ENCODE measurements around the gene SFXN1. TPM values are rescaled to one million over a fixed set of nuclear protein-coding genes. Genes with fewer than 3 reads are reported as not detected.
"Not testable (repeated sequence)": the region's sequence is repeated elsewhere in the genome, so short reads cannot be mapped to it uniquely, and the experiment has no call there.

Gene SFXN1
- total RNA-seq, 4 donors from 2014 or later = 13.5 to 37.4 (median 25.6) TPM

GRCh38 chr5:175494264-175495183 is 16.2 kb downstream of the SFXN1 start:
- Histone ChIP-seq H3K27me3 (no peaks in the 10 kb centered on the region), H3K9me3 (no peaks in the 10 kb centered on the region), H3K4me1 (no peaks in the 10 kb centered on the region), H3K4me3 (no peak overlapping the region), H3K27ac (no peak overlapping the region), H3K36me3 (peaks cover 25% of the 10 kb centered on the region)
- 58% methylated on average over 17 of the region's 17 CpGs for WGBS
- no peak for DNase-seq (ENCODE audit: low spot score in 2 of 2)
- TF ChIP-seq POLR2AphosphoS5 (IDR thresholded peaks at IDR 0.05) (no peak), CTCF (IDR thresholded peaks at IDR 0.05) (no peak), EP300 (IDR thresholded peaks at IDR 0.05) (no peak), POLR2A (IDR thresholded peaks at IDR 0.05) (no peak)

GRCh38 chr5:175501759-175502158 is 23.4 kb downstream of the SFXN1 start:
- TF ChIP-seq POLR2AphosphoS5 (IDR thresholded peaks at IDR 0.05) (no peak), CTCF (IDR thresholded peaks at IDR 0.05) (no peak), EP300 (IDR thresholded peaks at IDR 0.05) (no peak), POLR2A (IDR thresholded peaks at IDR 0.05) (no peak)
- no peaks in the 10 kb centered on the region for H3K27me3 ChIP-seq
- no peak overlapping the region for H3K27ac ChIP-seq
- WGBS = 85% methylated on average over 7 of the region's 7 CpGs
- no peaks in the 10 kb centered on the region for H3K9me3 ChIP-seq
- no peaks in the 10 kb centered on the region for H3K4me1 ChIP-seq
- H3K4me3 ChIP-seq = no peak overlapping the region
- H3K36me3 ChIP-seq = peaks cover 2% of the 10 kb centered on the region
- DNase-seq (ENCODE audit: low spot score in 2 of 2) = no peak

- not testable (repeated sequence) for H3K4me3 ChIP-seq; H3K27ac ChIP-seq; H3K27me3 ChIP-seq; H3K4me1 ChIP-seq; H3K9me3 ChIP-seq; DNase-seq (ENCODE audit: low spot score in 2 of 2)
- peaks cover 28% of the 10 kb centered on the region for H3K36me3 ChIP-seq
- WGBS = 93% methylated on average over 4 of the region's 4 CpGs
These were observed 29.3 kb downstream of the SFXN1 start for GRCh38 chr5:175507671-175508070.

GRCh38 chr5:175508896-175509295 is 30.5 kb downstream of the SFXN1 start:
- no peak for TF ChIP-seq CTCF (IDR thresholded peaks at IDR 0.05)
- no peak for TF ChIP-seq POLR2A (IDR thresholded peaks at IDR 0.05)
- no peak for TF ChIP-seq EP300 (IDR thresholded peaks at IDR 0.05)
- no peak for TF ChIP-seq POLR2AphosphoS5 (IDR thresholded peaks at IDR 0.05)
- Histone ChIP-seq H3K36me3 (peaks cover 36% of the 10 kb centered on the region), H3K4me3 (no peak overlapping the region), H3K9me3 (no peaks in the 10 kb centered on the region), H3K27me3 (no peaks in the 10 kb centered on the region), H3K27ac (no peak overlapping the region), H3K4me1 (no peaks in the 10 kb centered on the region)
- WGBS = 84% methylated on average over 2 of the region's 2 CpGs
- DNase-seq (ENCODE audit: low spot score in 2 of 2) = no peak

DNA sequence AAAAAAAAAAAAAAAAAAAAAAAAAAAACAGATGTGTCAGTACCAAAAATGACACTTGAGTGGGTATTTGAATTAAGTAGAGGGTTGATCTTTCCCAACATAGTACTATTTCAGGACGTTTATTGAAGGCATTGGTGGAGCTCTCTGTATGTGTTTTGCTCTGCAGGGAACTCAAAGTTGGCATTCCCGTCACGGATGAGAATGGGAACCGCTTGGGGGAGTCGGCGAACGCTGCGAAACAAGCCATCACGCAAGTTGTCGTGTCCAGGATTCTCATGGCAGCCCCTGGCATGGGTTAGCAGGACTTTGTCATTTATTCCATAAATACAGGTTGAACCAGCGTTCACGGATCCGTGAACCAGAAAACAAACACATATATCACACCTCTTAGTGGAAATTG is 34.9 kb downstream of the SFXN1 start:
- Histone ChIP-seq H3K4me3 (no peak overlapping the region), H3K4me1 (no peaks in the 10 kb centered on the region), H3K9me3 (no peaks in the 10 kb centered on the region), H3K36me3 (peaks cover 67% of the 10 kb centered on the region), H3K27me3 (no peaks in the 10 kb centered on the region), H3K27ac (no peak overlapping the region)
- TF ChIP-seq CTCF (IDR thresholded peaks at IDR 0.05) = no peak
- no peak for TF ChIP-seq EP300 (IDR thresholded peaks at IDR 0.05)
- TF ChIP-seq POLR2AphosphoS5 (IDR thresholded peaks at IDR 0.05) = no peak
- no peak for TF ChIP-seq POLR2A (IDR thresholded peaks at IDR 0.05)
- DNase-seq (ENCODE audit: low spot score in 2 of 2) = no peak
- 96% methylated on average over 13 of the region's 13 CpGs for WGBS
